MM.1S (cell line): ENCODE measurements around the gene HOXA6.

Experiments used
- DNase-seq: peaks from one replicate; pipeline ENCODE4 v3.0.0-alpha.2; 2015
- H2AFZ ChIP-seq: fragments of 300-600 bp; sonication (generic); 2 replicates; pipeline ENCODE4 v1.6.0; 2016; ENCODE audit warnings: antibody characterized with exemption, low read length
- H3F3A ChIP-seq: fragments of 300-600 bp; sonication (generic); 2 replicates; pipeline ENCODE4 v1.6.1; 2016; ENCODE audit warnings: mild to moderate bottlenecking, antibody characterized with exemption, low read length, moderate library complexity, mixed read lengths; ENCODE audit not compliant: insufficient read depth
- H3K27ac ChIP-seq: fragments of 300-600 bp; sonication (generic); 2 replicates; pipeline ENCODE4 v1.5.1; 2016; ENCODE audit warnings: mild to moderate bottlenecking, low read length
- H3K27me3 ChIP-seq: fragments of 300-600 bp; sonication (generic); replicated peaks from 2 replicates; pipeline ENCODE4 v1.6.0; 2016; ENCODE audit warnings: low read length; ENCODE audit not compliant: insufficient read depth
- H3K36me3 ChIP-seq: fragments of 300-600 bp; sonication (generic); replicated peaks from 2 replicates; pipeline ENCODE4 v1.6.1; 2016; ENCODE audit warnings: mild to moderate bottlenecking, low read length, mixed read lengths; ENCODE audit not compliant: insufficient read depth
- H3K4me1 ChIP-seq: fragments of 300-600 bp; sonication (generic); 2 replicates; pipeline ENCODE4 v1.6.1; 2016; ENCODE audit warnings: low read length, mixed read lengths
- H3K4me2 ChIP-seq: fragments of 300-600 bp; sonication (generic); 2 replicates; pipeline ENCODE4 v1.6.0; 2016; ENCODE audit warnings: low read depth, low read length
- H3K4me3 ChIP-seq: fragments of 300-600 bp; sonication (generic); 2 replicates; pipeline ENCODE4 v1.5.1; 2016; ENCODE audit warnings: low read length, mixed read lengths
- H3K79me2 ChIP-seq: fragments of 300-600 bp; sonication (generic); 2 replicates; pipeline ENCODE4 v1.6.1; 2016; ENCODE audit warnings: mixed run types, low read length, mixed read lengths
- H3K9ac ChIP-seq: fragments of 300-600 bp; sonication (generic); 2 replicates; pipeline ENCODE4 v1.6.1; 2016; ENCODE audit warnings: low read length, mixed read lengths
- H3K9me2 ChIP-seq: fragments of 300-600 bp; sonication (generic); replicated peaks from 2 replicates; pipeline ENCODE4 v1.6.1; 2016; ENCODE audit warnings: mild to moderate bottlenecking, low read length, mixed read lengths; ENCODE audit not compliant: insufficient read depth
- H3K9me3 ChIP-seq: fragments of 300-600 bp; sonication (generic); replicated peaks from 2 replicates; pipeline ENCODE4 v1.6.1; 2016; ENCODE audit warnings: mild to moderate bottlenecking, low read length, mixed read lengths; ENCODE audit not compliant: insufficient read depth
- H4K20me1 ChIP-seq: fragments of 300-600 bp; sonication (generic); 2 replicates; pipeline ENCODE4 v1.6.1; 2016; ENCODE audit warnings: mild to moderate bottlenecking, low read length, moderate library complexity, mixed read lengths; ENCODE audit not compliant: insufficient read depth
- EZH2 ChIP-seq: fragments of 300-600 bp; sonication (generic); optimal IDR thresholded peaks from 2 replicates; pipeline ENCODE3; 2017; ENCODE audit warnings: low read depth, mild to moderate bottlenecking, antibody characterized with exemption, low read length, mixed read lengths
- EZH2phosphoT487 ChIP-seq: fragments of 300-600 bp; sonication (generic); IDR thresholded peaks from 2 replicates; pipeline ENCODE4 v1.6.1; 2018; ENCODE audit warnings: antibody characterized with exemption, low read length
- TF ChIP-seq, protein P1 (sequence below): fragments of 300-600 bp; sonication (generic); IDR thresholded peaks from 2 replicates; pipeline ENCODE4 v1.5.1; 2016; ENCODE audit warnings: antibody characterized with exemption, low read length, mixed read lengths

Gene HOXA6

GRCh38 chr7:27112955-27113949 is 34.3 kb downstream of the HOXA6 start:
- H3K9me3 ChIP-seq, result no peaks in the 10 kb centered on the region
- no peak overlapping the region for H3K4me2 ChIP-seq
- H3K79me2 ChIP-seq, result no peaks in the 10 kb centered on the region
- no peak for DNase-seq
- no peaks in the 10 kb centered on the region for H3K36me3 ChIP-seq
- no peak overlapping the region for H3K9ac ChIP-seq
- no peaks in the 10 kb centered on the region for H3K4me1 ChIP-seq
- H3K27ac ChIP-seq, result no peak overlapping the region
- peaks cover 30% of the 10 kb centered on the region; the same call in 1 of the 2 replicates for H3K27me3 ChIP-seq
- no peak overlapping the region for H2AFZ ChIP-seq
- no peaks in the 10 kb centered on the region for H4K20me1 ChIP-seq
- TF ChIP-seq, protein P1, sequence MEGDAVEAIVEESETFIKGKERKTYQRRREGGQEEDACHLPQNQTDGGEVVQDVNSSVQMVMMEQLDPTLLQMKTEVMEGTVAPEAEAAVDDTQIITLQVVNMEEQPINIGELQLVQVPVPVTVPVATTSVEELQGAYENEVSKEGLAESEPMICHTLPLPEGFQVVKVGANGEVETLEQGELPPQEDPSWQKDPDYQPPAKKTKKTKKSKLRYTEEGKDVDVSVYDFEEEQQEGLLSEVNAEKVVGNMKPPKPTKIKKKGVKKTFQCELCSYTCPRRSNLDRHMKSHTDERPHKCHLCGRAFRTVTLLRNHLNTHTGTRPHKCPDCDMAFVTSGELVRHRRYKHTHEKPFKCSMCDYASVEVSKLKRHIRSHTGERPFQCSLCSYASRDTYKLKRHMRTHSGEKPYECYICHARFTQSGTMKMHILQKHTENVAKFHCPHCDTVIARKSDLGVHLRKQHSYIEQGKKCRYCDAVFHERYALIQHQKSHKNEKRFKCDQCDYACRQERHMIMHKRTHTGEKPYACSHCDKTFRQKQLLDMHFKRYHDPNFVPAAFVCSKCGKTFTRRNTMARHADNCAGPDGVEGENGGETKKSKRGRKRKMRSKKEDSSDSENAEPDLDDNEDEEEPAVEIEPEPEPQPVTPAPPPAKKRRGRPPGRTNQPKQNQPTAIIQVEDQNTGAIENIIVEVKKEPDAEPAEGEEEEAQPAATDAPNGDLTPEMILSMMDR, result no peak
- TF ChIP-seq EZH2phosphoT487, result no peak
- TF ChIP-seq EZH2, result no peak
- no peak overlapping the region for H3K4me3 ChIP-seq
- no peaks in the 10 kb centered on the region for H3F3A ChIP-seq
- H3K9me2 ChIP-seq, result no peaks in the 10 kb centered on the region

DNA sequence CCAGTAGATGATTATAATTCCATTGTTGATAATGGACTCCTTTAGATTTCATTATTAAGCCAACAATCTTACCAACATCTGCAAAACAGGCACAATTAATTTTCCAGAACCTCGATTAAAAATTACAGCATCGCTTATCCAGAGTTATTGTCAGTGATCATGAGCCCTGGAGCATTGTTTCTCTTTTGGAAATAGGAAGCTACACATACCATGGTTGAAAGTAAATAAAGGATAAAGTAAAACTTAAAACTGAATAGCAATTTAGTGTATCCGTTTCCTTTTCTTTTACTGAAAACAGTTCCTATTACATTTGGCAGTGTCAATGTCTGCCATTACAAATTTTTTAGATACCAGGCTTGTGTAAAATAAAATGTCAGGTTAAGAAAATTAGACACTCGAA is 35.2 kb downstream of the HOXA6 start:
- H3K27ac ChIP-seq, result no peak overlapping the region
- H3K9ac ChIP-seq, result no peak overlapping the region
- H2AFZ ChIP-seq, result no peak overlapping the region
- peaks cover 30% of the 10 kb centered on the region; the same call in 1 of the 2 replicates for H3K27me3 ChIP-seq
- H3F3A ChIP-seq, result no peaks in the 10 kb centered on the region
- no peaks in the 10 kb centered on the region for H3K4me1 ChIP-seq
- H3K9me2 ChIP-seq, result no peaks in the 10 kb centered on the region
- H3K9me3 ChIP-seq, result no peaks in the 10 kb centered on the region
- H4K20me1 ChIP-seq, result no peaks in the 10 kb centered on the region
- TF ChIP-seq, protein P1, result no peak
- no peak for TF ChIP-seq EZH2
- TF ChIP-seq EZH2phosphoT487, result no peak
- no peak overlapping the region for H3K4me2 ChIP-seq
- H3K36me3 ChIP-seq, result no peaks in the 10 kb centered on the region
- H3K79me2 ChIP-seq, result no peaks in the 10 kb centered on the region
- no peak for DNase-seq
- H3K4me3 ChIP-seq, result no peak overlapping the region

DNA sequence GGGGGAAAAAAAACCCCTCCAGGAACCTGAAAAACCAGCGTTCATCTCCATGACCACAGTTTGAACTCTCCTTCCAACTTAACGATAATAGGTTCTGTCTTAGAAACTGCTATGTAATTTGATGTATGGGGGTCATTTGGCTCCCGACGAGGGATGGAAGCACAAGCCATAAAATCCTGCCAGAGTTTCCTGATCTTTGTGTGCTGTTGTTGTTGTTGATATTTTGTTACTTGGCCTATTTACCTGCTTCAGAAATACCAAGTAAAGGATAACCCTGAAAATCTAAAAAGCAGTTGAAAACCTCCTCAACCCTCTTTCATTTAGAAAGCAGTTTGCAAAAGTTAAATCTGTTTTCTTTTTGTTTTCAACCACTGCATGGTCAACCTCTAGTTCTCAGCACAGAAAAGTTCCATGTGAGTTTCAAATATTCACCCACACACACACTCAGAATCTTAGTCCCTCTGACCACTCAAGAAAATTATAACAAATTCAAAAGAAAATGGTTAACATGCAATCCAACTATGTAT is 35.8 kb downstream of the HOXA6 start:
- Histone ChIP-seq H3K9me3 (no peaks in the 10 kb centered on the region), H3K27me3 (peaks cover 32% of the 10 kb centered on the region), H3K79me2 (no peaks in the 10 kb centered on the region), H3K4me1 (no peaks in the 10 kb centered on the region), H3K9me2 (no peaks in the 10 kb centered on the region), H3K27ac (no peak overlapping the region), H2AFZ (no peak overlapping the region), H4K20me1 (no peaks in the 10 kb centered on the region), H3F3A (no peaks in the 10 kb centered on the region), H3K4me2 (no peak overlapping the region), H3K36me3 (no peaks in the 10 kb centered on the region), H3K4me3 (no peak overlapping the region), H3K9ac (no peak overlapping the region)
- no peak for DNase-seq
- TF ChIP-seq EZH2 (no peak), EZH2phosphoT487 (no peak)
- TF ChIP-seq, protein P1, result no peak
